Glomerular visceral epithelial cell (primary cell): Measurements from ENCODE around the gene TRAF4.
"Not testable (repeated sequence)": the region's sequence is repeated elsewhere in the genome, so short reads cannot be mapped to it uniquely, and the experiment has no call there.

Experiments used
- DNase-seq: peaks from one replicate; pipeline ENCODE4 v3.0.0-alpha.2; 2016; ENCODE audit errors: extremely low spot score

The TRAF4 gene

DNA sequence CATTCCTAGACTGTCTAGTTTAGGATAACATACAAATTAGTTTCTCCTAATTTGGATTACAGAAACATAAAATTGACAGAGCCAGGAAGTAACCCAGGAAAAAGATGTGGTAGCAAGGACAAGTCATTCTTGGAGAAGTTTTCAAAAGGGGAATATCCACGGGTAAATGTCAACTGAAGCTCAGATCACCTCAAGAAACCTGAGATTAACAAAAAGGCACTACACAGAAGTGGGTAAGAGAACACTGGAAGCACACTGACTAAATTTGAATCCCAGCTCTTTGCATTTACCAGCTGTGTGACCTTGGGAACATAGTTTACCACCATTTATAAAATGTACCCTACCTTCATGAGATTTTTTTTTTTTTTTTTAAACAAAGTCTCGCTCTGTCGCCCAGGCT lies 39.4 kb downstream of the TRAF4 start:
- no peak for DNase-seq

- no peak for DNase-seq
Measured at GRCh38 chr17:28788100-28788499, 44.3 kb downstream of the TRAF4 start.

DNA sequence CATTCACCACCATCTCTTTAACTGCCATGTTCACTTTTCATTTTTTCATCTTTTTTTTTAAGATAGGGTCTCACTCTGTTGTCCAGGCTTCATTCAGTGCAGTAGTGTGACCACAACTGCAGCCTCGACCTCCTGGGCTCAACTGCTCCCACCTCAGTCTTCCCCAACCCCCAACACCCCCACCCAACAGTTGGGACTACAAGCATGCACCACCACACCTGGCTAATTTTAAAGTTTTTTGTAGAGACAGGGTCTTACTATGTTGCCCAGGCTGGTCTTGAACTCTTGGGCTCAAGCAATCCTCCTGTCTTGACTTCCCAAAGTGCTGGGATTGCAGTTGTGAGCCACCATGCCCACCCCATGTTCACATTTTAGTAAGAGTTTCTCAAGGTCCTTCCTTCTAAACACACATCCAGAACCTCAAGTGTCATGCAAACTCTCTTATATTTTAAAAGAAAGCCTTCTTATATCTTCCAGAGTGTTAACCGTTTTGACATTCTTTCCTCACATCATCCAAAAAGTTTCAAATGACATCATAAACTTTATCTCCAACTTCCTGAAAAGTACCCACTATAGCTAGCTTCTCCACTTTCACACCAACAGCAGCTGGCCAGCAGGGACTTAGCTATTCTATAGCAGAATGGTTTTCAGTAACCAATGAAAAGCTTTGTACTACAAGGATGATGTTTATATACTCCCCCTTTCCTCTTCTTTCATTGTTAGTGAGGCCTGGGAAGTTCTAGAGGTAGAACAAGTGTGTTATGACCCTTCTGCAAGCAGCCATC lies 49.3 kb downstream of the TRAF4 start:
- no peak for DNase-seq

- not testable (repeated sequence) for DNase-seq
Measured at GRCh38 chr17:28794846-28795441, 51.1 kb downstream of the TRAF4 start.

GRCh38 chr17:28796062-28796461 lies 52.3 kb downstream of the TRAF4 start:
- DNase-seq = no peak
